ENCODE measurements around the gene LINGO1.

LINGO1 gene, protein sequence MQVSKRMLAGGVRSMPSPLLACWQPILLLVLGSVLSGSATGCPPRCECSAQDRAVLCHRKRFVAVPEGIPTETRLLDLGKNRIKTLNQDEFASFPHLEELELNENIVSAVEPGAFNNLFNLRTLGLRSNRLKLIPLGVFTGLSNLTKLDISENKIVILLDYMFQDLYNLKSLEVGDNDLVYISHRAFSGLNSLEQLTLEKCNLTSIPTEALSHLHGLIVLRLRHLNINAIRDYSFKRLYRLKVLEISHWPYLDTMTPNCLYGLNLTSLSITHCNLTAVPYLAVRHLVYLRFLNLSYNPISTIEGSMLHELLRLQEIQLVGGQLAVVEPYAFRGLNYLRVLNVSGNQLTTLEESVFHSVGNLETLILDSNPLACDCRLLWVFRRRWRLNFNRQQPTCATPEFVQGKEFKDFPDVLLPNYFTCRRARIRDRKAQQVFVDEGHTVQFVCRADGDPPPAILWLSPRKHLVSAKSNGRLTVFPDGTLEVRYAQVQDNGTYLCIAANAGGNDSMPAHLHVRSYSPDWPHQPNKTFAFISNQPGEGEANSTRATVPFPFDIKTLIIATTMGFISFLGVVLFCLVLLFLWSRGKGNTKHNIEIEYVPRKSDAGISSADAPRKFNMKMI

DNA sequence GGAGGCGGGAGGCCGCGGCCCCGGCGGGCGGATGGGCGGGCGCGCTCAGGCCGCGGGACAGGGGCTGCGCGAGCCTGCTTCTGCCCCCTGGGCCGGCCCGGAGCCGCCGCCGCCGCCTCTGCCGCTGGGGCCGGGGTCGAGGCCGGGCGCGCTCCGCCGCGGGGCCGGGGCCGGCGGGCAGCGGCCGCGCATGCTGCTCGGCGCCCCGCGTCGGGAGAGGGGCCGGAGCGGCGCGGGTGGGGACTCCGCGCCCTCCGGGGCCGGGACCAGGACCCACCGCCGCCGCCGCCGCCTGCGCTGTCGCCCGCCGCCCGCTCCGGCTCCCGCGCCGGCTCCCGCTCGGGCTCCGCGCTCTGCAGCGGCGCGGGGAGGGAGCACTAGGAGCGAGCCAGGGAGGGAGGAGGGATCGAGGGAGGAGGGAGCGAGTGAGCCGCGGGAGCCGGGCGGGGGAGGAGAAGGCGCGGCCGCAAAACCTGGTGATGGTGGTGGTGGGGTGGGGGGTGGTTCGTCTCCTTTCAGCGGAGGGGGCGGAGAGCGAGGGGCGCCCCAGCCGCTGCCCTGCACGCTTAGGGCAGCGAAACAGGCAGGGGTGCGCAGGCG is at the start of gene LINGO1:
LINGO1 (minus strand) TSS at position 379 of the 600 bp plus-strand sequence. CDS start 597 bp downstream, outside the sequence.
- no peak for DNase-seq (ENCODE audit: low spot score)

DNA sequence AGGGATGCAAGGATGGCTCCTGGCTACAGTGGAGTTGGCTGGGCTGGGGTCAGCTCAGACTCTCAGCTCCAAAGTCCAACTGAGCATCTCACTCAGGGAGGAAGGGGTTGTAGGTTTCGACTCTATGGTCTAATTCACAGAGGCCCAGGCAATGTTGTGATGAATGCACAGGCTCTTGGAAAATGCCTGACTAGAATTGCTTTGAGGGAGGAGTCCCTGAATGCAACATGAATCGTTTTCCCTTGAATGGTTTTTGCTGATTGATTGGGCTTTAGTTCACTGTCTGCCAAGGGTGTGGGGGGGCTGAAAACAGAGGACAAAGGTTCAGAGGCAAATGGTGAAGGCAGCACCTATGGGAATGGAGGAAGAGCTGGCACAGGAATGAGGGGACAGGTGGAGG is 48.6 kb upstream of the LINGO1 start:
- DNase-seq (ENCODE audit: low spot score), result no peak

DNA sequence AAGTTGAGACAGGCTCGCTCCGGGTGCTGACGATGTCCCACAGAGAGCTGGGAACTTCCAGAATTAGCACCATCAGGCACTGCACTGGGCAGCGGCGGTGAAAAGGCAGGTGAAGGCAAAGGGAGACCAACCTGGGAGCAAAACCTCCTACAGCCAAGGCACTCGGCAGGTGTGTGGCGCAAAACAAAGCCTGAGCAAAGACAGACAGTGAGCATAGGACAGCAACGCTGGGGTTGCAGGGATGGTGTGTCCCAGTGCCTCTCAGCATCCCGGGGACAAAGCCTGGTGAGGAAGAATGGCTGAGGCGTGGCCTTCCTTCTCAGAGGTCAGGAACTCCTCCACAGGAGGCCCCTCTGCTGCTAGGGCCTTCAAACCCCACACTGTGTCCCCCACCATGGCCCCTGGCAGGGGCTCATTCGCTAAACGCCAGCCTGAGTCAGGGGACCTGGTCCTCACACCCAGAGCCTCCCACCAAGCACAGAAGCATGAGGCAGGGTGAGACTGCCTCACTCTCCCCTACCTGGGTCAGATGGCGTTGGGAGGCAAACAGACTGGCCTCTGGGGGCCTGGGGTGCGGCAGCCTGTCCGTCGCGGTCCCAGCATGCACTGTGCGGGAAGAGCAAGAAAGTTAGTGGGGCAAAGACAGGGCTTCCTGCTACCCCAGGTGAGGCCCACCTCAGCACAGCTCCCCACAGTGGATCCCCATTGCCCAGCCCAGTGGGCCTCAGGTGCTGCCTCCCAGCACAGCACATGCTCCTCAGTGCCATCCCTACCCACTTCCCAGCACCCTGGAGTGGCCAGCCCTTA is 44.1 kb upstream of the LINGO1 start:
- DNase-seq (ENCODE audit: low spot score), result no peak

DNA sequence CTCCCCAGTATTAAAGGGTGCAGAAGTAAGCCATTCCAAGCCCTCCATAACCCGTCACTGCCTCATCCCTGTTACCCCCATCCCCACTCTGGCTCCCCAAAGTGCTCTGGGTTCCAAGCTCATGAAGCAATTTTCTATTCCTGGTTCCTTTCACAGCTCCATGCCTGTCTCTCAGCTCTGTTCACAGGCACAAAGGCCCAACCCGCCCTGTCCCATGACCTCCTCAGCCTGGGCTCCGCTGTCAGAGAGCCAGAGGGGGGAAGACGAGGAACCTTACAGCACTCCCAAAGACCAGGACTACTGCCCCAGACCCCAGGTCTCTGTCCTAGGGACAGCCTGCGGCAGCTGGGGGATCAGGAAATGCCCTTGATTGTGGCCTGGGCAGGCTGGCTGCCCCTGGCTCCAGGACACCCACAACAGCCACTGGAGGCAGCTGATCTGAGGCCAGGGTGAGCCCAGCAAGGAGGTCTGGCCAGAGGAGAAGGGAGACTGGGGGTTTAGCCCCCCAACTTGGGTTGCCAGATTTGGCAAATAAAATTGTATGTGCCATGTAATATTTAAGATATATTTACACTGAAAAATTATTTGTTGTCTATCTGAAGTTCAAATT is 43.2 kb upstream of the LINGO1 start:
- DNase-seq (ENCODE audit: low spot score), result no peak

DNA sequence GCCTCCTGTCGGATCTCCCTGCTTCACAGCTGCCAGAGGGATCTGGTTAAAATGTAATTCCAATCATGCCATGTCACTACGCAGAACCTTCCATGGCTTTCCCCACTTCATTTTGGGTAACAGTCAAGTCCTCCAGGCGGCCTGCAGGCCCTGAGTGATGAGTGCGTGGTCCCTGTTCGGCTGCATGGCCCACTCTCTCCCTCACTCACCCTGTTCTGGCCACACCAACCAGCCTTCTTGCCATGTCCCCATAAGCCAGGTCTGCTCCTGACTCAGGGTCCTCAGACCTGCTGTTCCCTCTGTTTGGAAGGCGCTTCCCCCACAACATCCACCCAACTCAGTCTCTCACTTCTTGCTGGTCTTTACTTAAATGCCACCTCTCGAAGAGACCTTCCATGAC is 41.6 kb upstream of the LINGO1 start:
- no peak for DNase-seq (ENCODE audit: low spot score)

DNA sequence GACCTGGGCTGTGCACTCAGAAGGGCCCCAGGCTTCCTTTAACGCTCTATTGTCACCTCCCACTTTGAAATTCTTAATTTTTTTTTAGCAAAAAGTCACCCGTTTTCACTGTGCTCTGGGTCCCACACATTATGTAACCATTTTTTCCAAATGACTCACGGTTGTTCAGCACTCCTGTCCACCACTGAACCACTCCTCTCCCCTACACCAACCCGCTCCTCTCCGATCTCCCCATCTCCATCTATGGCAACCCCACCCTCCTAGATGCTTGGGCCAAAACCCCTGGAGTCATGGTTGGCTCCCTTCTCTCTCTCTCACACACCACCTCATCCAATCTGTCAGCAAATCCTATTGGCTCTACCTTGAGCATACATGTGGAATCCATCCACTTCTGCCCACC is 41.2 kb upstream of the LINGO1 start:
- no peak for DNase-seq (ENCODE audit: low spot score)

DNA sequence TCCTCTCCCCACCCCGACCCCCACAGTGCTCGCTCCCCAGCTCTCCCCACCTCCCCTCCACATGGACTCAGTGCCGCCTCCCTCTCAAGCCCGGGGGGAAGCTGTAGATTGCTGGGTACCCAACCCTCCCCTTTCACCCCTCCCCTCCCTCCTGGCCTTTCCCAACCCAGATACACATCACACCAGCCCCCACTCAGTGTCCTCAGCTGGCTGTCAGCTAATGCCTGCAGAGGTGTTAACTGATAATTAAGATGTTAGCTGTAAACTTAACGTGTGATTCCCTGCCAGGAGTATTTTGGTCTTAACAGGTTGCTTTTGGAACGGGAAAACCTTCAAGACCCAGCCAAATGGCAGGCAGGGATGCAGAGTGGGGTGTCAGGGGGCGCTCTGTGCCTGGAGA is 39.4 kb upstream of the LINGO1 start:
- no peak for DNase-seq (ENCODE audit: low spot score)

DNA sequence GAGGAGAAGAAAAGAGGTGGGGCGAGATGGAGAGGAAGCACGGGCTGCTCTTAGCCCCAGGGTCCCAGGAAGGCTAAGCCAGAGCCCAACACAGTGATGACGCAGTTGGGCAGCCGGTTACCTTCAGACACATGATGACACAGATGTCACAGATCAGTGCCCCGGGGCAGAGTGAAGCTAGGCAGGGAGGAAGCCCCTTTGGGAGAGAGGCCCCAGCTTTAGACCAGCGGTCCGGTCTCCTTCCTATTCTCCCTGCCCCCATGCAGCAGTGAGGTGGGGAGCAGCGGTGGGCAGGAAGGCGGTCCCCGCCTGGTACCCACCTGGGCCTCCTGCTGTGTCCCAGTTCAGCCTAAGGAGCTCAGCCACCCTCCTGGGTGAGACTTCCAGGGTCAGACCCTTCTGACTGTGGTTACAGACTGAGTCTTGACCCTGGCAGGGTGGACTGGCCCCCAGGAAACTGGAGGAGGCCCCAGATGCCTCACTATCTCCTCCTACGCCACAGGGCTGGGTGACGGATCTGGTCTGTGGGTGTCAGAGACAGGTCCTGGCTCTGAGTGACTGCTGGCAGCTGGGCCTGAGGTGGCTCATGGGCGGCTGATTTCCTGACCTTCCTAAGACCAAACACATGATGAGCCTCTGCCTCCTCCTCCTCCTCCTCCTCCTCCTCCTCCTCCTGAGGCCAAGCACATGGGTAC is 38.8 kb upstream of the LINGO1 start:
- DNase-seq (ENCODE audit: low spot score), result no peak

DNA sequence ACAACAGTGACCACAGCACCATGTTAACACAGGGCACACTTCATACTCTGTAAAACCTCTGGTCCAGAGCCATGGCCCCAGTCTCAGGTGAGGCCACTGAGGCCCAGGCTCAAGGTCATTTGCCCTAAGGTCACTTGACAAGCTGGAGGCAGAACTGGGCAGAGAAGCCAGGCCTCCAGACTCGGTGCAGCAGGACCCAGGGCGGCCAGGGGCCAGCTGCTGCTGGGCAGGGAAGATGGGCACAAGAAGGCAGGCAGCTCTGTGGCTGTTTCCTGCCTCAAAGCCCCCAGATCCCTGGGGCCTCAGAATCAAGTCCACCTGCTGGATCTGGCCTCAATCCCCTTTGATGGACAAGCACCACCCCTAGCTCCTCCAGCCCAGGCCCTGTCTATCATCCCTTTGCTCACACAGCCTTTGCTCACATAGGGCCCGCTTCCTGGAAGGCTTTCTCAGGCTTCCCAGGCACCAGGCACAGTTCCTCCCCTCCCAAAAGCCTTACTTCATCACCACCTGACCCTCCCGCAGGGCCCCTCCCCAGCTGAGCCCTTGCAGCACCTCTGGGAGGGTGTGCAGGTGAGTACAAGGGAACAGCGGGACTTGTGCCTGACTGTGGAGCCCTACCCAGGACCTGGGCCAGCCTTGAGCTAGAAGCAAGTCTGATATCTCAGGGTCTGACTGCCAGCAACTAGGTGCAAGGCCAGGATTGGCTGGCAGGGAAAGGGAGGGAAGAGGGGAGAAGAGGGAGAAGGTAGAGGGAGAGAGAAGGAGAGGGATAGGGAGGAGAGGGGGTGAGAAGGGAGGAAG is 38.0 kb upstream of the LINGO1 start:
- no peak for DNase-seq (ENCODE audit: low spot score)

DNA sequence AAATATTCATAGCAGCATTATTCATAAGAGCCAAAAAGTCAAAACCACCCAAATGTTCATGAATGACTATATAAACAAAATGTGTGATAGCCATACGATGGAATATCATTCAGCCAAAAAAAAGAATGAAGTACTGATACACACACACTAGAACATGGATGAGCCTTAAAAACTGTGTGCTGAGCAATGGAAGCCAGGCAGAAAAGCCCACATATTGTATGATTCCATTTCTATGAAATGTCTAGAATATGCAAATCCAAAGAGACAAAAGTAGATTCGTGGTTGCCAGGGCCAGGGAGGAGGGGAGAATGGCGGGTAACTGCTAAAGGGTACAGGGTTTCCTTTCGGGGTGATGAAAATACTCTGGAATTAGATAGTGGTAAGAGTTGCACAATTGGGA is 37.2 kb upstream of the LINGO1 start:
- DNase-seq (ENCODE audit: low spot score), result no peak

DNA sequence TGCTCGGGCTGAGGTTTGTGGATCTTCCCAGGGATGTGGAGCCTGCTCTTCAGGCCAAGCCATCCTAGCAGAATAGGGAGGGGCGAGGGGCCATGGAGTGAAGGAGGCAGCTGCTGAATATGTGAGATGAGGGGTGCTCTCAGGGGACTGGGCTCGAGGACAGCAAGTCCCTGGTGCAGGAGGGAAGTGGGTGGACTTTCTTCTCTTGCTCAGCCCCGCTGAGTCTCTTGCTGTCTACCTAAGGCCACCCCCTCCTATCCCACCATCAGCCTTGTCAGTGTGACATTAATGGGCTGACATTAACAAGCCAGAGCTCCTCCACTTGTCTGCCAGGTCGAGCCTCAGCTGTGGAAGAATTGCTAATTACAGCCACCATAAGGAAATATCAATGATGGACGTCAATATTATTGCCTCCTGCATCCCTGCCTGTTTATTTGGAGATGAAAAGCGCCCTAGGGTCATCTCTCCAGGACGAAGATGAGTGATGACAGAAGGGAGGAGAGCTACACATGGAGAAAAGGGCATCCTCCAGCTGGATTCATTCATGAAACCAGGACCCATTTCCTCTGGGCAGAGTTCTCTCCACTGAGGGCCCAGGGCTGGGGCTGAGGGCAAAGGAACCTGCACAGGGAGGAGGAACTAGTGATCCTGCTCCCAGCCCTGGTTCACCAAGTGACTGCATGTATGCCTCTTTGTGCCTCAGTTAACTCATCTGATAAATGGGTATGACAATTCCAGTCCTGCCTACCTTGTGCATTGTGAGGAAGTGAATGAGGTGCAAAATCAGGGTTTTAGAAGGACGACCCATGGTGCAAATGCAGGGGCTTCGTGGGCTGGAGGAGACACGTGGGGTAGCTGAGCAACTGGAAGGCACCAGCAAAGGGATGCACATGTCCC is 34.9 kb upstream of the LINGO1 start:
- DNase-seq (ENCODE audit: low spot score), result no peak

DNA sequence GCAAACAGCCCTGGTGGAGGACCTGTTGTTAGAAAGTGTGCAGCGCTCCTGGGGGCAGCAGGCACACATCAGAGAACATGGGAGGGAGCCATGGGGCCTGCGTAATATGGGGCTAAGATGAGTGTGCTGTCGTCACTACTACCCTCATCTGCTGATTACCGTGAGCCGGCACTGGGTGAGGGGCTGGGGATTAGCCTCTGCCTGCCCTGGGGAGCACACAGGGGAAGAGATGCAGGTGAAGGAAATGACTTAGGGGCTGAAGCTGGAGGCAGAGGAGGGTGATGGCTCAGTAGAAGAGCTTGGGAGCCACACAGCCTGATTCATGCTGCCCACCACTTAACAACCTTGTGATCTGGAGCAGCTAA is 33.6 kb upstream of the LINGO1 start:
- DNase-seq (ENCODE audit: low spot score), result no peak

DNA sequence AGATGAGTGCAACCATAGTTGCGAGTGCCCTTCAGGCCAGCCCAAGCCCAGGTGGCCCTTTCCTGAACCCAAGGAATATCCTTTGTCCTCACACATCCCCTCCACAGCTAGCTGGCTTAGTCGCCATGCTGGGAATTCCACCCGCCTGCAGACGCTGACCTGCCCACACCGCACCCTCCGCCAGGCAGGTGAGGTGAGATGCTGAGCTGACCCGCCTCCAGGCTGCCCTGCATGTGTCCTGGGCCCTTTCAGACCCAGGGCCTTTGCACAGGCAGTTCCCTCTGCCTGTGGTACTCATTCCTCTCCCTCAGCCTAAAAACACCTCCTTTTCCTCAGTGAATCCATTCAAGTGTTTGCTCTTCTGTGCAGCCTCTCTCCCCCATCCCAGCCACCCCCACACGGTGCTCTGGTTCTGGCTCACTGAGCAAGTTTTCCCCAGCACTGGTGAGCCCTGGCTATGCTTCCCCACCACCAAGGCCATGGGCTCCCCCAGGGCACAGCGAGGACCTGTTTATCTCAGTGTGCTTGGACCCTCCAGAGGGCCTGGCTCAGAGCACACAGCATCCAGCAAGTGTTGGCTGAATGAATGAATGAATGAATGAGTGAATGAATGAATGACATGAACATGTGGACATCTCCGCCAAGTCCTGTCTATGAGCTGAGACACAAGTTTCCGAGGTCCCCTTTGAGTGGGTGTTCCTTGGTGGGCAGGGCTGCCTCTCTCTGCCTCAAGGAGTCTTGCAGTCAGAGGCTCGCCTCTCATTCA is 33.0 kb upstream of the LINGO1 start:
- DNase-seq (ENCODE audit: low spot score), result no peak

DNA sequence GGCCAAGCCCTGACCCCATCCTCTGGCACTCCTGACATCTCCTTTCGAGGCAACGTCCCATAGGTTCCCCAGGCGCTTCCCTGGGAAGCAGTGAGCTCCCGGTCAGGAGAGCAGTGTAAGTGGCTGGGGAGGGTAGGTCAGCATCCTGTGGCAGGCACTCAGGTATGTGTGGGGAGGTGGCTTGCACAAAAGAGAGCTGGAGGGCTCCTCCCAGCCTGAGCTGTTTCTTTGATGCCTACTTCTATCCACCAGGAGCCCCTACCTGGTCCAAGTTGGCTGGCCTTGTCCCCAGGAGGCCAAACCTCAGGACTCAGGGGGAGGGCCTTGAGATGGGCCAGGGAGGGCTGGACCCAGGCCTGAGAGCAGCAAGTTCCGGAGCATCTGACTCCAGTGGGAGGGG is 31.7 kb upstream of the LINGO1 start:
- DNase-seq (ENCODE audit: low spot score), result no peak

DNA sequence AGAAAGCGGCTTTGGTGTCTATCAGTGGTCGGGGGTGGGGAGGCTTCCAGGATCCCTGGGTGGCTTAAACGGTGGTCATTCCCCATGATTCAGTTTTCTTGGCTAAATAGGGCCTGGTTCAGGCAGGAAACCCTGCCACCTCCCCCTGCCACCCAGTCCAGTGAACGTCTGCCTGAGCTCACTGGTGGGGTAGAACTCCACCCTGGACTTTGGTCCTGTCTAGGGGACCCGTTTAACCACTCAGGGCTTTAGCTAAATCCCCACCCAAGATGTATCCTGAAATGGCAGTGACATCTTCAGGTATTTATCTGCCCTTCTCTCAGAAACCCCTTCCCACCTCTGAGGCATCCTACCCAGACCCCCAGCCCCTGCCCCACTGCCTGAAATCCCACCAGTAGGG is 30.5 kb upstream of the LINGO1 start:
- no peak for DNase-seq (ENCODE audit: low spot score)

DNA sequence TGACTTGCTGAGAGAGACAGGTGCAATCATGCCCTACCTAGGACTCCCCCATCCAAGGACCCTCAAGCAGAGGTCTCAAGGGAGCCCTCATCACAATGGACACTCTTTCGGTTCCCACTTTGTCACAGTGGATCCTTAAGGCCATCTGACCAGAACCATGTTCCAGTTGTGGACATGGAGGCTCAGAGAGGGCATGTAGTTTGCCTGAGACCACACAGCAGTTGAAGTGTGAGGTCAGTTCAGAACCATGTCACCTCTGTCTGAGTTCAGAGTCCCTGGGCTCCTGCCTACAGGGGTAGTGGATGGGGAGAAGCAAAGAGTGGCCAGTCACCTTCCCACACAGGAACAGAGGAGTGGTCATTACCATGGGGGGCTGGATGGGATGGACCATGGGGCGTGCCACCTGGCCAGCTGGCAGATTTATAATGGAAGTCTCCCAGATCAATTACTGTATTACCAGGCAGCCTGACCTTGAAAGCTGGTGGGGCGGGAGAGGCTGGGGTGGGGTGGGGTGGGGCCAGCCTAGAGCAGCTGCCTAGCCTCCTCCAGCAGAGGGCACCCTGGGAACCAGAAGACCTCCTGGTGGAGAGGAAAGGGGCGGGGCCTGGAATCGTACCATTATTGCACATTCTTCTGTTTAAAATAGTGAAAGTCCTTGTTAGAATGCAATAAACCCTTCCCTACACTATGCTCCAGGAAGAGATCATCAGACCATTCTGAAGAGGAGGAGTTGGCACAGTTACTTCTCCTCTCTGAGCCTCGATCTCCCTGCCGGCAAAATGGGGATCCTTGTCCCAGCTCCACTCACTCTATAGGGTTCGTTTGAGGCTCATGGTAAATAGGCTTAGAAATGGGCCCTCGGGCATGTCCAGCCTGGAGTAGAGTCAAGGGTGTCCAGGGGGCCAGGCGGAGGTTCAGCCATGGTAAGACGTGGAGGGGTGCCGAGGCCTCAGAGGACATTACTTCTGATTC is 26.9 kb upstream of the LINGO1 start:
- peak; percentile 37 for DNase-seq (ENCODE audit: low spot score)

DNA sequence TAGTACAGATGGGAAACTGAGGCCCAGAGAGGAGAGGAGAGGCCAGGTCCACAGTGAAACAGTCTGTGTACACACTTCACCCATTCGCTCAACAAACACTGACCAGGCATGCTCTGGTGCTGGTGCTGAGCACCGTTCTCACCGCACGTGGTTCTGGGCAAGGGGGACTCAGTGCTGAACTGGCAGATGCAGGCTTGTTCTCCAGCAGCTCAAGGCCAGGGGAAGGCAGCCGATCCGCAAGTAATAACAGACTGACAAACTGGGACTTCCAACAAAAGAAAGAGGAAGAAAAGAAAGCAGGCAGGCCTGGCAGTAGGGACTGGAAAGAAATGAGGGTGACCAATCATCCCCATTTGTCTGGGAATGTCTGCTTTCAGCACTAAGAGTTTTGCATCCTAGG is 25.6 kb upstream of the LINGO1 start:
- DNase-seq (ENCODE audit: low spot score), result no peak

Data from kidney tubule cell (primary cell).